Measurements from ENCODE around the gene ADAMTS5.

Gene ADAMTS5

GRCh38 chr21:26967062-26967913, at the start of gene ADAMTS5:
TSS of gene ADAMTS5 (minus strand) at chr21:26967088. CDS start at chr21:26966391, 697 bp downstream.
- DNase-seq (ENCODE audit: low read depth), result peak; percentile 77

- peak; percentile 22 for DNase-seq (ENCODE audit: low read depth)
Observed at GRCh38 chr21:27001526-27001925, 34.6 kb upstream of the ADAMTS5 start.

GRCh38 chr21:26983576-26983975, 16.7 kb upstream of the ADAMTS5 start:
- DNase-seq (ENCODE audit: low read depth), result no peak

DNA sequence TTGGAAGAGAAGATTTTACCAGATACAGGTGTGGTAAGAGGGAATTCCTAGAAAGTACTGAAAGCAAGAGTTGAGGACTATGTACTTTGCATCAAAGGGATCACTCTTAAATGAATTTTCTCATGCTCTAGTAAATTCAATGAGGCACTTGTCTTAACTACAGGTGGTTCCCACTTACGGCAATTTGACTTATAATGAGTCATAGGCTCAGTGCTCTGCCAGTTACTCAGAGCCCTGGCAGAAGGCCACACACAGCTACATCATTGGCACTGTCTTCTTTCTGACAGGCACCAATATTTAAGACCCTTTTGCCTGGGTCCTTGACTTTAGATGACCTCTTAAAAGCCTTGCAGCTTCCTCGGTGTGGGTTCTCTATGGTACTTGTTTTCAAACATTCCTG, 15.9 kb upstream of the ADAMTS5 start:
- DNase-seq (ENCODE audit: low read depth), result no peak

DNA sequence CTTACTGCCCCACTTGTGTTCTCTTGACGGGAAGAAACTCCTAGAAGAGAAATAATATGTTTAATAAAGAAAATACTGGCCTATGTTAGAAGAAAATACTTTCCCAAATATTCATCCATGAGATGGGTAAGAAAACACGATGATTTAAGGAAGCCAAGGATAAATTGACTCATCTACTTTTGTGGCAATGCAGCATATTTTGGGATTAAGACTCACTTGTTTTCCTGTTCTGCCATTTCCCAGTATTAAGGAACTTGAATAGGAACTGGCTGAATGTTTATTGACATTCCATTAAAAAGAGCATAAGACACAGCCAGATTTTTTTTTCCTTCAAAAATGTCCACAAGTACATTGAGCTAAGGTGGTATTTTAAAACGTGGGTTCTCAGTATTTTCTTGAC, 10.9 kb upstream of the ADAMTS5 start:
- no peak for DNase-seq (ENCODE audit: low read depth)

DNA sequence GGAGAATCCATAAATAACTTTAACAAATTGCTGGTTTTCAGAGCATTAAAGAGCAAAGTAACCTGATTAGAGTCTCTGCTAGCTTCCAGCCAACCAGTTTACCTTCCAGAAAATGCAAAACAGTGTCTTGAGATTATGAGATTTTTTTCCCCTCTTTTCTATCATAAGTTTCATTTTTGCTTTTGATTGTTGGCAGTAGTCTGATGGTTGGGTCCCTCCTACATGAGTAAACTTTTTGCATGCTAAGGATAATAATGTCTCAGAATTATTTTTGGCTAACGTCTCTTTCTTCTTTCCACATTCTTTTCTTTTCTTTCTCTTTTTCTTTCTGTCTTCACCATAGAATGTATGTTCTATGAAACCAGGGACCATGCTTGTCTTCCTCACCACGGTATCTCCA, 6.3 kb upstream of the ADAMTS5 start:
- DNase-seq (ENCODE audit: low read depth), result no peak

- no peak for DNase-seq (ENCODE audit: low read depth)
Observed at GRCh38 chr21:26972192-26972591, 5.3 kb upstream of the ADAMTS5 start.

DNA sequence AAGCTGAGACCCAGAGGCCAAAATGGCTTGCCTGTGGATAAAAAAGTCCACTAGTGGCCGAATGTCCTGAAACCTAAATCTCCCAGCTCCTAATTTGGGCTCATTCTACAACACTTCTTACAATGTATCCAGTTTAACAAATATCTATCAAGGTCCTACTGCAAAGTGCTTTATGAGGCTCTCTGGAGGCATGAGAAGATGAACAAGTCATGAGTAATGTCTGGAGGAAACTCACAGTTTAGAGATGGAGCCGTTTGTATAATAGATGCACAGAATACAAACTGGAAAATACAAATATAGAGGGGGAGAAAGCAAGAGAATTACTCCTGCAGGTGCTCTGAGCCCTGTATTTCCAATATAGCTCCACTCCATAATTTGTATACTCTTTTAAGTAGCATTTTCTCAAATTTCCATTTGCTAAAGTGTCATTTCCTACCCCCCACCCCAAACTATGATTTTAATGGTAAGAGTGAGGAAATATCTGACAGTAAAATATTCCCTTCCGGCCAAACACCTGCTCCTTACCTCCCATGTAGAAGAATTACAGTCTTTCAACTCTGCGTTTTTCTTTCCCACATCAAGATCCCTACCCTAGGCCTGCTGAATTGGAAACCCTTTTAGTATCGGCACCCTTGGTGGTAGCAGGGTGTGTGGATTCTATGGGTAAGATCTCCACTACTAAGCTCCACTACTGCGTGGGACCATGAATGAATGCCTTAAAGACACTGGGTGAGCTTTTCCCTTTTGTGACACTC, 3.3 kb upstream of the ADAMTS5 start:
- no peak for DNase-seq (ENCODE audit: low read depth)

DNA sequence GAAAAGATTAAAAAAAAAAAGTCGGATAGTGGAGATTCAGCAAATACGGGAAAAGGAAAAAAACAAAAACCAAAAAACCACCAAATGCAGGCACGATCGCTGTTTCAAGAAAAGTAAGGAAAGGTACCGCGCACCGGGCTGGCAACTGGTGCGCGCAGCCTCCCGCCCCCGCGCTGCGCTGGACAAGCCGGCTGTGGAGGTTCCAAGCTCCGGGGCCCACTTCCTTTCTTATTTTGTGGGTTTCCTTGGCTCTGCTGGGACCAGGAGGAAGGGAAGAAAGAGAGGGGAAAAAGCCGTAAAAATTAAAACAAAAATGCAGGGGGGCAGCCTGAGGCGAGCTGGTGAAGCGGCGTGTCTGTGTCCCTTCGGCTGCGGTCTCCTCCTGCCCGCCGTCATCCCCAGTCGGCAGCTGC, 233 bp downstream of the ADAMTS5 start:
- no peak for DNase-seq (ENCODE audit: low read depth)

DNA sequence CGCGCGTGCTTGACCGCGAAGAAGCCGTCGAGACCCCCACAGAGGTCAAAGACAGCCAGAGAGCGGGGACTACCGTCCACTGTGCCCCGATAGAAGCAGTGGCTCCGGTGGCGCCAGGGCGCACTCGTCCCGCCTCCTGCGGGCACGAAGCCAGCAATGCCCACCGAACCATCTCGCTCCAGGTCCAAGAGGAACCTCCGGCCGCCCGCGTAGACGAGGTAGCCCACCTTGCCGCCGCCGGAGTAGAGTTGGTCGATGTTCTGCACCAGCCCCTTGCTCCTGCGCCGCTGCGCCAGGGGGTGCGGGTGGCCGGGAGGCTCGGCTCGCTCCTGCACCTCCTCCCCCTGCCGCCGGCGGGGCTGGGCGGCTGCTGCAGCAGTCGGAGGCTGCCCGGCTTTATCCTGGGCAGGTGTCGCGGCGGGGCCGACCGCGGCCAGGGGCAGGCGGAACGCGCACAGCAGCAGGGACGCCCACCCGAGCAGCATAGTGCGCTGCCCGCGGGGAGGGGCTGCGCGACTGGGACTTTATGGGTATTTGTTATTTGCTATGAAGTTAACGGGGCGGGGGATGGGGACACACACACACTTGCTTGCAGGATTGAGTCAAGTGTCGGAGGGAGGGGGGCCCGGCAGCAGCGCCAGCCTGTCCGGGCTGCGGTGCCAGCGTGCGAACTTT, 844 bp downstream of the ADAMTS5 start:
- DNase-seq (ENCODE audit: low read depth), result no peak

DNA sequence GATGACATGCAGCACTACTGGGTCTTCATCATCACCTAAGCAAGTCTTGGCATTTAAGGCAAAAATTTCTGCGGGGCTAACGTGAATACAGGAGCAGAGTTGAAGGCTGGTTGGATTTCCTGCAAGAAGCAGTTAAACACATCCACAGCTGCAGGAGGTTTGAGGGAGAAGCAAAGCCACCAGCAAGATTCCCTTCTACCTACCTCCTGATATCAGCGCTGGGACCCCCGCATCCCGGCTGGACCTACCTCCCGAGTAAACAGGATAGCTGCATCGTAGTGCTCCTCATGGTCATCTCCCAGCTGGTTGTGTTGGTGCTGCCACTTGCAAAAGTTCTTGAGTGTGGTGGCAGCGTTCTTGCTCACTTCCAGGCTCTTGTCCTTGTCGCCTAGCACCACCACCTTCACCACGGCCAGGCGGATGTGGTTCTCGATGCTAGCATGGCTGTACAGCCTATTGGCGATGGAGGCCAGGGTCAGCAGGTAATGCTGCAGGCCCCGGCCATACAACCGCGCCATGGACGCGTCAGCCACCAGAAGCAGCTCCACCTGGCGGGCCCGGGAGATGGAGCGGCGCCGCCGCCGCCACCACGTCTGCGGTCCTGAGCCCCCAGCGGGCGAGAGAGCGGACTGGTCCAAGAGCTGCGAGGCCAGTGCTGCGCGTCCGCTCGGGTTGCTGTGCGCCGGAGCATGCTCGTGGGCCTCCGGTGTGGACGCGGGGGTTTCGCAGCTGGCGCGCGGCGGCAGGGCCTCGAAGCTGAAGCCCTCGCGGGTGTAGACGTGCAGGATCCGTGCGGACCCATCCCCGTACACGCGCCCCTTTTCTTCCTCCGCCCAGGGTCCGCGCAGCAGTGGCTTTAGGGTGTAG, 1.6 kb downstream of the ADAMTS5 start:
- DNase-seq (ENCODE audit: low read depth), result no peak

GRCh38 chr21:26964170-26964778, 2.6 kb downstream of the ADAMTS5 start:
- DNase-seq (ENCODE audit: low read depth), result peak; percentile 87

- DNase-seq (ENCODE audit: low read depth), result peak; percentile 74
Observed at GRCh38 chr21:26962621-26963181, 4.2 kb downstream of the ADAMTS5 start.

DNA sequence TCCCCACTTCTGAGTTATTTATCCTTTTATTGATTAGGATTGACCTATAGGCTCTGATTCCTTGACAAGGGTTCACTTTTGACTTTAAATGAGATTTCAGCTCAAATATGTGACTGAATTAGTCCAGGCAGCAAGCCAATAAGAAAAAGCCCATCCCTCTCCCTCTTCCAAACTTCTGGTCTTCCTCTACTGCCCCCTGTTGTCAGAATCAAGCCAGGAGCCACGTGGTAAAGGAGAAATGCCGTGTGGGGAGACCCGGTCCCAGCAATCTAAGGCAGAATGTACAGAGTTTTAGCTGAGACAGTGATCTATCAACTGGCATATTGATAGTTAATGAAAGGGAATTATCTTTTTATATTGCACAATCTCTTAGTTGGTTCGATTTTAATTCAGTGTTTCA, 5.2 kb downstream of the ADAMTS5 start:
- DNase-seq (ENCODE audit: low read depth), result no peak

GRCh38 chr21:26958788-26959187, 8.1 kb downstream of the ADAMTS5 start:
- DNase-seq (ENCODE audit: low read depth), result no peak

GRCh38 chr21:26956813-26957212, 10.1 kb downstream of the ADAMTS5 start:
- DNase-seq (ENCODE audit: low read depth), result no peak

GRCh38 chr21:26956216-26956615, 10.7 kb downstream of the ADAMTS5 start:
- DNase-seq (ENCODE audit: low read depth), result no peak

DNA sequence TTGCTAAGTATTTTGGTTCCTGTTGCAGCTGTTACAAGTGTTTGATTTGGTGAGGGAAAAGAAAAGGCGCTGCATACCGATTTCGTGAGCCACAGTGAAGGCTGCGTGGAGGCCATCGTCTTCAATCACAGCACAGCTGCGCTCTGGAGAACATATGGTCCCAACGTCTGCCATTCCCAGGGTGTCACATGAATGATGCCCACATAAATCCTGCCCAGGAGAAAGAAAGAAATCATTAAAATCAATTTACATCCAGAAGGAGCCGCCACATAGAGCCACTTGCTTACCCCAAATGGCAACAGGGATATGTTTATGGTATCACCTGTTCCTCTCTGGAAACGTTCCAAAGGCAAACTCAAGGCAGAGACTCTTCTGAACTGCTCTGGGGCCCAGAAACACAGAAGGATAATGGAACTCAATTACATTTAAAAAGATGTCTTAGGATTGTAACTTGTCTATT, 12.2 kb downstream of the ADAMTS5 start:
- no peak for DNase-seq (ENCODE audit: low read depth)

- DNase-seq (ENCODE audit: low read depth), result no peak
Observed at GRCh38 chr21:26952374-26953066, 14.4 kb downstream of the ADAMTS5 start.

DNA sequence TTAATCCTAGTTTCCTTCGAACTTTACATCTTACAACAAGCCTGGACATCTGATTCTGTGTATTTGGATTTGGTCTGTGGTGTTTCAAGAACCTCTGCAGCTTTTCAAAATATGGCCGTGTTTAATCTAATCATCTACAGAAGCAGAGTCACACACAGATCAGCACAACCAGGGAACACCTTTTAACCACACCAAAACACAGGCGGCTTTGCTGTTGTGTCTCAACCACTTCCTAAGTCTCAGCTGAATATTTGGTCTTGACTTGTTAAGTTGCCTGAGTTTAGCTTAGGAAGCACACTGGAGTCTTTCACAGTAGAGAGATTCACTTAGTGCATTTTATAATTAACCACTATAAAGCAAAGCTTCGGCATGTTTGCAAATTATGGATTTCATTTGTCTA, 17.1 kb downstream of the ADAMTS5 start:
- DNase-seq (ENCODE audit: low read depth), result no peak

Data from GM04503 (cell line).